HG03139 (cell line): ENCODE data around the gene AUTS2.

Experiments
- ATAC-seq: cut with Tn5 transposase; IDR thresholded peaks from one replicate; pipeline ENCODE4 v1.9.1; 2021; ENCODE audit not compliant: unreplicated experiment

The AUTS2 gene

DNA sequence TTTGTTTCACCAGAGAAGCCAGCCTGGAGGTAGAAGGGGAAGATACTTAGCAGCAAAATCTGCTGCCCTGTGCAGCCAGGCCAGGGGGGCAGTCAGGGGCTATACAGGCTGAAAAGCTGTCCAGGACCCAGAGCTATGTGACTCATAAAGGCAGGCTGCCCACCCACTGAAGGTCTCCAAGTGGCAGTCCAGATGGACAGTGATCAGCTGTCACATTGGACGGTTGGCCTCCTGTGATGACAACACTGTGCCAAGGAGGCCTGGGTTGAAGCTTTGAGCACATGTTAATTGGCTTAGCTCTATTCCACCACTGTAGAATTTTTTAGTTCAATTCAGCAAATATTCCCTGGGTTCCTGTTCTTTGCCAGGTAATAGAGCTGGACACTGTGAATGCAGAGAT is 956.4 kb downstream of the AUTS2 start:
- no peak for ATAC-seq

DNA sequence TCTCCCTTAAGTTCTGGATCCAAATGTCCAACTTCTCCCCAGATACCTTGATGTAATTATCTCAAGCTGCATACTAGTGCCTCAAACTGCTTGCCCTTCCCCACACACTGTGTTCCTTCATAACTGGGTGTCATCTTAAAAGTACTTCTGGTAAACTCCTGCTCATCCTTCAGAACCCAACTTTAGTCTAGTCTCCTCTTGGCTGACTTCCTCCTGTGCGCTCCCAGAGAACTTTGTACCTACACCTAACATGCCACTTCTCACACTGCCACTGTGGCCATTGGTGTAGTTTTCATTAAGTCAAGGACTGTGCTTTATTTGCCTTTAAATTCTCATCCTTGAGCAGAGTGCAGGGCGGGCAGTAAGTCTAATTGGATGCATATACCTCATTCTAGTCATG is 958.5 kb downstream of the AUTS2 start:
- ATAC-seq: no peak

DNA sequence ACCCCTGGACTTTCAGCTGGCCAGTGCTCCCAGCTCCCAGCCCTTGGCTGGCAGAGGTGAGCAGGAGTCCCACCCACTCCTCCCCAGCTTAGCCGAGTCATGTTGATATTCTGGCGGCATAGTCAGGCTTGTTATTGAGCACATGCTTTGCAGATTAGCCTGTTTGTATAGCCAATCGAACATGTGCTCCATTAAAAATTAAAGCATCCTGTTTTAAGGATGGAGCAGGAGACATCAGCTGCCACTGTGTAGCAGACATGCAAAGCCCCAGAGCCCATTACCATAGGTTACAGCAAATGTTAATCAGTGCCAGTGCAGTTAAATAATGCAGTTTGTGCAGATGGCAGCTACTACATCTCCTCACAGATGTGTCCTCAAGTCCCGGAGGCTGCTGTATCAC is 959.1 kb downstream of the AUTS2 start:
- ATAC-seq: no peak

DNA sequence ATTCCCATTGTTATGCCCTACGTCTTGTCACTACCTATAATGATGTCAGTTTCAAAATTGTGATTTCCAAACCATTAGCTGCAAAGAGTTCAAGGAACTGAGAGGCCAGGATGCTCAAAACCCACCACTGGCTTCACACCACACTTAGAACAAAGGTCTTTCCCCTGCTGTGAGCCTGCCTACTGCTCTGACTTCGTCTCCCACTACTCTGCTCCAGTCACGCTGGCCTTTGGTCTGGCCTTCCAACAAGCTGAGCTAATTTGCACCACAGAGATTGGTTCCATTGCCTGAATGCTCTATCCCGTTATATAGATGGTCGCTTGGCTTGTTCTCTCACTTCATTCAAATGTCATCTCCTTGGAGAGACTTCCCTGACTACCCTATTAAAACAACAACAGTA is 961.5 kb downstream of the AUTS2 start:
- no peak for ATAC-seq

DNA sequence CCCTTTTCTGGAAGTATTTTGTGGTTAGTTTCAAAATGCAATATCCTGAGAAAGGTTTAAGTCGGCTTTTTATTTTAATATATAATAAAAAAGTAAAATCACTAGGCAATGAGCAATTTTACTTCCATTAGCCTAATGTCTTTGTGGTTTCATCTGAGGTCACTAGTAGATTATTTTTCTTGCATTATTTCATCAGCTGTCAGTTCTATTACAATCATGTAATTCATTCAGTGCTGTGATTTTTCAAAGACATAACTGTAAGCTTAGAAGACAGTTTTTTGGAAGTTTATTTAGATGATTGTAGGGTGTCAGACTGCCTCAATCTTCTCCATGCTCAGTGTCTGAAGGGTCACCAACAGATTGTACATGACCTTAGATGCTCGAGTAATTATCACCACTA is 965.7 kb downstream of the AUTS2 start:
- no peak for ATAC-seq

DNA sequence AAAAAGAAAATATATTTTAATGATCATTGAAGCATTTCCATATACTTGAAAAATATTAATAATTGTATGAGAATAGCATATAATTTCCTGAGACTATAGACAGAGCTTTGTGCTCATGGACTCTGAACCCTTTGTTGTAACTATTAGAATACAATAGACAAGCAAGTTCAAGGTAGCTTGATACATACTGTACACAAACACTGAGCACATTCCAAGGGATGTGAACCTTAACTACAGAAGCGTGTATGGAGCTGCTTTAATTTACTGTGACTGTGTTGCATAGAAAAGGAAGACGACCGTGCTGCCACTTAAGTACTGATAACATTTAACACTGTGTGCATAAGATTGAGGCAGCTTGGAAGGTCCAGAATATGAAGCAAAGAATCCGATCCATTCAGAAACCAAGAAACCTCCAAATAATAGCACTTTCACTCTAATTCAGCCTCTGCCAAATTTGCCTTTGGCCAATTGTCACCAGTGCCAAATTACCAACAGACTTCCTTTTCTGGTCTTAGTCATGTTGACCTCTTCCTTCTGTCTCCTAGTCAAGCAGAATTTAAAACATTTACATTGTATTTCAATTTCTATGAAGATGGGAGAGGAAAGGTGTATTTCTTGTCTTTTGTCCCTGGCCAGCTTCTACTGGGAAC is 967.6 kb downstream of the AUTS2 start:
- no peak for ATAC-seq

DNA sequence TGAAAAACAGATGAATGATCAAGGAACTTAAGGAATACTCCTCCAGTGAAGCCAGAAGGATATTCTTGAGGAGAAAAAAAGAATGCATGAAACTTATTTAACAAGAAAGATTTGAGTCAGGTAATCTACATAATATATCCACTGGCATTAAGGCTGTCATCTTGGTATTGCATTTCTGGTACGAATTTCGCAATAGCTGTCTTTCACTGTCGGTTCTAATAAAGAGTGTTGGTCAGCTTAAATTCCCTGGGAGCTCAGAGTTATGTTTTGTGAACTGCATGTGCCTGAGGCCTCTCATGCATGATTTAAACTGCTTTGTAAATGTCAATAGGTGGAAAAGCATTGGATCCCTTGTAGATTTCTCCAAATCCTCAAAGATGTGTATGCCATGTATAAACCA is 968.4 kb downstream of the AUTS2 start:
- ATAC-seq: no peak

DNA sequence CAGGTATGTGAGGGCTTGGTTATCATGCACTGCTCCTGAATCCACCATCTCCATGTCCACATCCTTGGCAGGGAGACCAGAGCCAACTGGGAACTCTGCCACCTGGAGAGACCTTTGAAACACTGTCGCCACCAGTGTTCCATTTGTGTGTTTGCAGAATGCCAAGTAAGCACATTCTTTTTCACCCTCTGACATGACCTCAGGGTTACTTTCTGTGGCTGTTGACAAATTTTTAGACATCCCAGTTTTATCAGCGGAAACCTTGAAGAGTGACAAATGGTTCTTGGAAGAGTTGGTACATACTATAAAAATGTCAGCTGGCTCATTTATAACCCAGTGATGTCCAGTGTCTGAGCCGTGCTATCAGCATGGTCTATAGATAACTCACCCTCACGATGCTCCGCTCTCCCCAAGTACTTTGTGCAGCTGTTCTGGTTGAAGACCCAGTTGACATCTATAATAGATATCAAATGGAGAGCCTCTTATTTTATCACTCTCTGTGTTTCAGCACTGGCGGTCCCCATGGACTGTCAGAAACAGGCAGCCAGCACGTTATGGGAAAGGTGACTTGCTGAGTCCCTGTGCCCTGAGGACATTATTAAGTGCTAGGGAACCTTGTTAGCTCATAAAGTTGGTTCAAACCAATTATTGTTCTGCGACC is 970.5 kb downstream of the AUTS2 start:
- no peak for ATAC-seq

DNA sequence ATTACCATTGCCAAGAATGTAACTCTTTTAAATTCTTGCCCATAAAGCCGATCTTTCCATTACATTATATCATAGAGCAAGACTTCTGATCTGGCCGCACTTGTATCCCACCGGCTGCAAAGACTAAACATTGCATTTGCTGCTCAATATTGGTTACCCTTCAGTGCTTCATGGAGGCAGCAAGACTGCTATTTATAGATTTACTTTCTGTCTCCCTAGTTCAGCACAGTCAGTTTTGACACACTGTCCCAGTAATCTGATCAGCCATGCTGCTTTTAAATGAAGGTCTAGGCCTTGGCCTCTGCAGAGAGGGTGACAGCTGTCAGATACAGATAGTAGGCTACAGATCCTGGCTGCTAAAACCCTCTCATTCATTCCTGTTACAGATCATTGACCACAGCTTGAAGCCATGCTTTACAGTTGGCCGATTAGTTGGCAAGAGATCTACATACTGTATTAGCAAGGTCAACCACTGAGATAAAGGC is 971.1 kb downstream of the AUTS2 start:
- no peak for ATAC-seq

DNA sequence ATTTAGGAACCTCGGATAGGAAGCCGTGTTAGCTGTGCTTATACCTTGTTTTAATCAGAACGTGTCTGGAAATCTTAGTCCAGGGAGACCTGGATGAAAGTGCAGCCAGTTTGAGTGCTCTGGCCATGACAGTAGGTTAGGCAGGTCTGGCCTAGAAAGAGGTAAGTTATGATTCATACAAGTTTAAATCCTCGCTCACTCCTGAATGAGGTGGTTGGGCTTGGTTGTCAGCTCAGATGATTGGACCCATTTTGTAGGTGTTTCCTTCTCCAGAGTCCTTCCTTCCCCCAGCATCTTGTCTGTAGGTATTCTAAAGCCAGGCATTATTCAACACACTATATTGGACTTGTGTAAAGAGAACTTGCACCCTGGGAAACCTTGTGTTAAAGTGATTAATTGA is 971.8 kb downstream of the AUTS2 start:
- no peak for ATAC-seq

DNA sequence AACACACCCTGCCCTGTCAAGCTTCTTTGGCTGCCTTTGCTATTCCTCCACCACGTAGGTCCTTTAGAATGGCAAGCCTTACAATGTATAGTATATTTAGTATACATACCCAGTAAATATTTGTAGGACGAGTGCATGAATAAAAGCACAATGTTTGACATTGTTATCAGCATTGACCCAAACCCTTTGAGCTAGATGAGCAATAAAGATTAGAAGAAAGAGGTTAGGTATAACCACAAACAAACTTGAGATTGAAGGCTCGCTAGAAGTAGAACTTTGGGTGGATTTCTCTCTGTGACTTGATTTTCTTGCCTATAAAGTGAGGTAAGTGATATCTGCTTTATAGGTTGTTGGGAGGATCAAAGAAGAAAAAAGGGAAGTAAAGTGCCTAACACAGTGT is 972.7 kb downstream of the AUTS2 start:
- no peak for ATAC-seq

DNA sequence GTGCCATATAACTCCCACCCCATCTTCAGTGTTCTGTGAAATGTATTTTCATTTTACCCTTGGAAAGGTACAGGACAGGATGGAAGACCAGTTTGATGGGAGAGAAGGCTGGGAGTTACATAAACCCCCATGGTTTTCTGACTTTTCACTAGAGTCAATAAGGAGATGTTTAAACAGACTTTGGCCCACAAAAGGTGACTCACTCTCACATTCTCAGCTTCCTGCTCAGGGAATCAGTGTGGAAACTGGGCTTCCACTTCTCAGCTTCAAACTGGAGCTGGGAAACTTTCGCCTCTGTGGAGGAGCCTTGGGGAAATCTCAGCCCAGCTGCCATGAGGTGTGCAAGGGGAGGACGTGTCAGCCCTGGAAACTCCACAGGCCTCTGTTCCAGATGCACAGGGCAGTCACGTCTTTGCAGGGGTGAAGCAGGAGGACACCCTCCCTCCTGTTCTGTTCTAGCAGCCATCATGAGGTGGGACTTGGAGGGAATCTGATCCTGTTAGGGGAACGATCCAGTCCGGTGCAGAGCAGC is 973.2 kb downstream of the AUTS2 start:
- no peak for ATAC-seq

DNA sequence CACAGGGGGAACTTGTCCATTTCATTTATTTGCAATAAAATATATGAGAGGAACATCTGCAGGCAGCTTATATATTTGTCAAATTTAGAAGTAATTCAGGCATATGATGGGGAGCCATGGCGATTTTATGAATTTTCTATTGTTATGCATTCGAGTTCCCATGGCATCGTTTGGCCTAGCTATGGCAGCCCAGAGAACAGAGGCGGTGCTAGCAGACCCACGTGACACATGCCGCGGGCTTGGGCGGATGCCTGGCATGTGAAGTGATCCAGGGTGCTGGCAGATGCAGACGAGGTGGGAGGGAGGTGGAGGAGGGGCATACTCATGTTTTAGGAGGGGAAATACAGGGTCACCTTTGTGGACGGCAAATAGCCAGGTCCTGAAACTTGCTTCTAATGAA is 973.7 kb downstream of the AUTS2 start:
- ATAC-seq: no peak

DNA sequence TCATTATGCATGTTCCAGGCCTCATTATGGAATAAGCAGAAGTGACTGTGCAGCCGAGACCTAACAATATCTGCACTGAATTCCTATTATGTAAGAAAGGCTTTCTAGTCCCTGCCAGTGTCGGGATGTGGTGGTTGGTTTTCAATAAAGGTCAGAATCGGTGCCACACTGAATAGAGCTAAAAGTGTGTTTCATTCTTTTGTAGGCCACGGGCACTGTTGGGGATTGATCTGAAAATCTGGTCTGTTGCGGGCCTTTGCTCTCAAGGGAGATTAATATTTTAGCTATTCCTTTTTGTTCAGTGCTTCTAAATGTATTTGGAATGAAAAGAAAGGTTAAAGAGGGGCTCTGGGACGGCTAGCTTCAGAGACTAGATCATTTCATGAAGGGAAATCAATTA is 974.3 kb downstream of the AUTS2 start:
- no peak for ATAC-seq

DNA sequence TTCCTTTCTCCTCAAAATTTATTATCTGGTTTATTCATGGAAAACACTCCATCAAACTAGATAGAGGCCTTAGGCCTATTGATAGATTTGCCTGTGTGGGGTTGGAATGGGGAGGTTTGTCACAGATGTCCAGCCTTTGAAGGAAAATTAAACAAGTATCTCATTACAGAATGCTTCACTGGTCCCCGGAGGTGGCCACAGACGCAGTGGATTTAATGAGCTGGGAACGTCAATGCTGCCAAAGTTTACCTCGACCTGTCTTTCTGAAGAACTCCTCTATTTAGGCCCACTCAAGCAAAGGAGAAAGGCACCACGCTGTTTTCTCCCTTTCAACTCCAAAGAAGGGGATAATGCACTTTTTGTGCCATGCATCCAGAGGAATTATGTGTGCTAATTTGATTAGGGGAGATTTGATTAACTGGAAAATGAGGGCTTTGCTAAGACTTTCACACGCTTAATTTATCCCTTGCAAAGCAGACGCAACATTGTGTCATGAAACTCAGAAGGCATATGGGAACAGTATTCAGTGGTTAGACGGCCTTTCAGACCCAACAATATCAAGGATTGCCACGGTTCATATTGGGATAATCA is 974.9 kb downstream of the AUTS2 start:
- no peak for ATAC-seq

DNA sequence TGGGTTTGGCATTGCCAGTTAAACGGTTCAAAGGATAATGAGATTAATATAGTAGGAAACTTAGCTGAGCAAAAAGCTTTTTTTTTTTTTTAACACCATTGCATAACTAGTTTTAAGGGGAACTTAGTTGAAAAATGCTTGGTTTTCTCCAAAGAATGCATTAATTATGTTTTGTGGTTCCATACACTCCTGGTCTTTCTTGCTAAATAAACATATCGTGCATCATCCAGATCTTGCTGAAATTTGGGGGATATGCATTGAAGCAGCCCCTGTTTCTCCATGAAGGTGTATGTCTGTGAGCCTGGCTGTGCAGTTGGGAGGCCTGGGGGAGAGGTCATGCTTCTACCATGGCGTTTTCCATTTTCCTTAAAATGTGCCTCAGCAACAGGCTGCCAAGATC is 975.4 kb downstream of the AUTS2 start:
- no peak for ATAC-seq

DNA sequence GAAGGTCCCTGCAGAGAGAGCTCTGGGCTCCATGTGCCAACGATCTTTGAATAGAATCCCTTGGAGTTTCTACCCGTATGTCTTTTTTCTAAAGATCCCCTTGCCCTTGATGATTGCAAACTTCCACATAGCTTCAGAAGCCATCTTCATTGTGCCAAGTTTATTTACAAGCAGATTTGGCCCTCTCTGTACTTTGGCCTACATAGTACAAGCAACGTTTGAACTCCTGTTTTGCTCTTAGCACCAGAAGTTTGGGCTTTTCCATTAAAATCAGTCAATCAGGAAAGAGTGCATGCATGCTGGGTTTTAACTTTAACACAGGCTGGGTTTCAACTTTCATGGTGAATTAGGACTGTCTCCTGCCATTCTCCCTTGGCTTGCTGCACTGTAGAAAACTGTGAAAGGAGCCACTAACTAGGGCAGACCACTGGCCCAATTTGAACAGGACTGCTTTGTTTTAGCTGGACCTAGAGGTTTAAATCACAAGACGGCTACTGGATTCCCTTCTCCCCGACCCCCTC is 976.1 kb downstream of the AUTS2 start:
- no peak for ATAC-seq

DNA sequence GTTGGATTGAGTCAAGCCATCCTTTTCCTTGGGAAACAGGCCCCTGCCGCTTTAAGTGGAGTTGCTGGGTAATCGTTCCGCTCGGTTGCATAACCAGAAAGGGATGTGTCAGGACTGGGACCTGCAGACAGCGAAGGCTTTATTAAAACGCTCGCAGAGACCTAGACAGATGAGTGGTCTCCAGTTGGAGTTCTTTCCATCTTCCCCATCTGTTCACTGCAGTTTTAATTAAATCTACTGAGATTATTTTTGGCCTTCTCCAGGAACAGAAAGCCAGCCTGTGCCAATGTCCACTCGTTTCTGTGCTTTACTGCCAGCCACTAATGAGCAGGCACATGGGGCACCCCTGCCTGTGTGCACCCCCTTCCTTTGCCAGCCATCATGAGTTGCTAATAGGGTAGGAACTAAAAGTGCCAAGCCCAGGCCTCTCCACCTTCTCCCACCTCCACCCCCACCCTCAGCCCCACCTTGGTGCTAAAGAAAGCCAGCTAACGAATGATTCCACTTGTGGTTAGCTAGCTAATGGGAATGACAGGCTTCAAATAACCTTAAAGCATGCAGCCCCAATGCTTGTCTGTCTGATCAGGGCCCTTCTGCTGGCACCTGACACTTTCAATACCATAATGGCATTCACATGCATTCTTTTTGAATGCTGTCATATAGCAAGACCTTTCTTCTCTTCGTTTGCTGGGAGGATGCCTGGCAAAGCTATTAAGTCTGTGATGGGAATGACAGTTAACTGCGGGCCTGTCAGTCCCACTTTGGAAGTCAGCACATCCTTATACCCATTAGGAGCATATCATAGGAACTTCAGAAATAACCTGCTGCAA is 976.9 kb downstream of the AUTS2 start:
- ATAC-seq: no peak

DNA sequence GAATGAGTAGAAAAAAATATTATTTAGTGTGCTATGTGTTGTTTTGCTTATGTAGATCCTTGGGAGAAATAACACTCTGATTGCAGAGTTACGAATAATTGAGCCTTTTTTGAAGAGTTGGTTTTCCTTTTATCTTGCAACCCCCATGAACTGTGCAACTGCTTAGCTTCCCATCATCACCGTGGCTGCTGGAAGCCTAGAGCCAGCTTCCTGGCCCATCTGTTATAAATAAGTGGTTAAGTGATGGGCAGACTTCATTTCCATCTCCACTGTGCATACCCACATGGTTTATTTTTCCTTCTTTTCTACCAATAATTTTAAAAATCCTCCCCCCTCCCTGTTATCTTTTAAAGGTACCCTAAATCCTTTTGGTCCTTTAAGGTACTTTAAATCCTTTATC is 978.8 kb downstream of the AUTS2 start:
- no peak for ATAC-seq

DNA sequence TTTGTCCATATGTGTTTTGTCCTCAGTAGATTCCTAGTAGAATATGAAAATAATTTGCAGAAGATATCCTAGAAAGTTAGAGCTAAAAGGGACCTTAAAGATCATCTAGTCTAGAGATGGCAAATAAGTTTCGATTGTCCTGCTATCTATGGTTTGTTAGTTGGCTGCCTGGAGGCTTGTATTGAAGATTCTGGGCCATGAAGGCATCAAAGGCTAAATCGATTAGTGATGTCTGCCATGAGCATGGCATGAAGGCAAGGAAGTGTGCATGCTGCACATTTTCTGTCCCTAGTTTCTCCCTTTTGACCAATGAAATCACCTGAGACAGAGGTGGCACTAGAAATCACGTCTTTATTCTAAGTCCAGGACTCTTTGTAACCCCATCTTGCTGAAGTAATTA is 979.9 kb downstream of the AUTS2 start:
- ATAC-seq: no peak

DNA sequence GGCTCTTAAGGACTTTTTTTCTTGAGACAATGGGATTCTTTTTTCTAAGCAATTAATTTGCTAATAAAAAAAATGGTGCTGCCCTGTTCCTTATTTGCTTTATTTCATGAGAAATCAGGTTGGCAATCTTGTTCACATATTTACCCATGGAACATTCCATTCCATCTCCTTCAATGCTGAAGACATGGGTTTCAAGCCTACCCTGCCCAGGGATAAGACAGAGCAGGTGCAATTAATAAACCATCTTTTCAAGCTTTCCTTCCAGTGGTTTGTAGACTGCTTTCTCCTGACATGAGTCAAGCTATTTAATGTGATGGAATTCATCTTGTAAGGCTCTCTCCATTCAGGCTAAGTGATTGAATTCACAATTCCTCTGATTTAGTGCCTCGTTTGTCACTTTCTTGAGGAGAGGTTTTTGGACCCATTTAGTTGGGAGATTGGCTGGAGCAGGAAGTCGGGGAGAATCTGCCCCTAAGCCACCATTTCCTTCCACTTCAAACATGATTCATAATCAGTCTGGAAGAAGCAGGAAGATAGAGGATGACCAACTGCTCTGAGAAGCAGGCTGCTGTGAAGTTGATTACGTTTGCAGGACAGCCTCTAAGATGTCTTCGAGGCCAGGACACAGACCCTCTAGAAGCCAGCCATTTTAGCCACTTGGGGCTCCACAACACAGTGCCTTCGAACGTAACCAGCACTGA is 981.3 kb downstream of the AUTS2 start:
- no peak for ATAC-seq
